ENCODE data around the gene TNFRSF11A. TPM values are rescaled to one million over a fixed set of nuclear protein-coding genes. Genes with fewer than 3 reads are reported as not detected.

TNFRSF11A gene
- total RNA-seq, 1 experiment from 2014 or later = 6.3 TPM

- intact Hi-C loops (cut with micrococcal nuclease; ENCODE audit: unreplicated experiment) = no loop called here
- no peak overlapping the region for H2AFZ ChIP-seq
- TF ChIP-seq EZH2 (IDR thresholded peaks at IDR 0.05; ENCODE audit: low read depth) (no peak), CTCF (conservative IDR thresholded peaks at IDR 0.05) (no peak)
- H3K4me3 ChIP-seq = no peak overlapping the region
- ChIA-PET POLR2A (ENCODE audit: unreplicated experiment) (no interaction called here), CTCF (no interaction called here)
- H4K20me1 ChIP-seq (ENCODE audit: insufficient read depth) = no peaks in the 10 kb centered on the region
- no peaks in the 10 kb centered on the region for H3K9me2 ChIP-seq (ENCODE audit: insufficient read depth)
- no TSS peak for BruUV-seq (replicated peaks)
- no peaks in the 10 kb centered on the region for H3K9me3 ChIP-seq (ENCODE audit: insufficient read depth, low read depth)
- H3F3A ChIP-seq (ENCODE audit: insufficient read depth, low read depth) = no peaks in the 10 kb centered on the region
- H3K27ac ChIP-seq = no peak overlapping the region
- no peaks in the 10 kb centered on the region for H3K79me2 ChIP-seq (ENCODE audit: low read depth)
- DNase-seq = no peak
- no peaks in the 10 kb centered on the region for H3K36me3 ChIP-seq (ENCODE audit: low read depth)
- no peaks in the 10 kb centered on the region for H3K27me3 ChIP-seq (ENCODE audit: insufficient read depth, low read depth)
- no peaks in the 10 kb centered on the region for H3K4me1 ChIP-seq (replicated peaks; ENCODE audit: insufficient read depth)
- no peak overlapping the region for H3K4me2 ChIP-seq
Observed at GRCh38 chr18:62369129-62369644, 44.1 kb downstream of the TNFRSF11A start.

DNA sequence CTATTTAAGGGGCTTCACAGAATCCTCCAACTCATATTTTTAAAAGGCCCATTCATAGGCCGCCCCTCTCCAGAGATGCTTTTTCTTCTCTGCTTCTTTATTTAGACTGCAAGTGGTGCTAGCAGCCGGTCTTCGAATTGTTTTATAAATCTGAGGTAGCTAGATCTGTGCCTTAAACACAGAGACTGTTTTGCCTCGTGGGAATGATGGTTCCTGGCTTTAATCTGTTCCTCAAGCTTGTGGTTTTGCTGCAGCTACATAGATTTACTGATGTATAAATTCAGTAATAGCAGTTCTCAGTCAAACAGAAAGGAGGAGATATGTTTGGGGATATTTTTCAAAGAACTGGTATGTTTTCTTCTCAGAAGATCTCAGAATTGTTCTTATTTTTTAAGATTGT lies 45.3 kb downstream of the TNFRSF11A start:
- no peak for DNase-seq
- H3K9me2 ChIP-seq (ENCODE audit: insufficient read depth) = no peaks in the 10 kb centered on the region
- H3K36me3 ChIP-seq (ENCODE audit: low read depth) = no peaks in the 10 kb centered on the region
- no peak overlapping the region for H3K4me3 ChIP-seq
- no peaks in the 10 kb centered on the region for H3K4me1 ChIP-seq (replicated peaks; ENCODE audit: insufficient read depth)
- intact Hi-C loops (cut with micrococcal nuclease; ENCODE audit: unreplicated experiment) = no loop called here
- no TSS peak for BruUV-seq (replicated peaks)
- H3K4me2 ChIP-seq = no peak overlapping the region
- ChIA-PET POLR2A (ENCODE audit: unreplicated experiment) (no interaction called here), CTCF (no interaction called here)
- H3F3A ChIP-seq (ENCODE audit: insufficient read depth, low read depth) = no peaks in the 10 kb centered on the region
- H2AFZ ChIP-seq = no peak overlapping the region
- H4K20me1 ChIP-seq (ENCODE audit: insufficient read depth) = no peaks in the 10 kb centered on the region
- H3K27ac ChIP-seq = no peak overlapping the region
- no peaks in the 10 kb centered on the region for H3K79me2 ChIP-seq (ENCODE audit: low read depth)
- TF ChIP-seq EZH2 (IDR thresholded peaks at IDR 0.05; ENCODE audit: low read depth) (no peak), CTCF (conservative IDR thresholded peaks at IDR 0.05) (no peak)
- H3K27me3 ChIP-seq (ENCODE audit: insufficient read depth, low read depth) = no peaks in the 10 kb centered on the region
- no peaks in the 10 kb centered on the region for H3K9me3 ChIP-seq (ENCODE audit: insufficient read depth, low read depth)

DNA sequence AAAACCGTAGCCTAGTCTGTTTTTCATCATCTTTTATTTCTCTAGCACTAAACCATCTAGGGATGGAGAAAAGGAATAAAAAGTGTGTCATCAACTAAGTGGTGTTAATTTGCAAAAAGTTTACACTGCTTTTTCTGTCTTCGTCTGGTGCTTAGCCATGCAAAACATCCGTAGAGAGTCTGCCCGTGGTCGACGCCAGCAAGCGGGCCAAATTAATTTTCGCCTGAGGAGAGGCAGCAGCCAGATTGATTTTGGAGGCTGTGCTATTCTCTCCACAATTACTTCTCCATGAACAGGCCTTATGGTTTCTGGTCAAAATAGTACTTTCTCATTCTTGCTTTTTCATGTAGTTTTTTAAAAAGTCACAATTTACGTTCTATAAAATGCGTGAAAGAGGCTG lies 46.3 kb downstream of the TNFRSF11A start:
- H3K27ac ChIP-seq = no peak overlapping the region
- BruUV-seq (replicated peaks) = no TSS peak
- no peak for DNase-seq
- no peaks in the 10 kb centered on the region for H3K79me2 ChIP-seq (ENCODE audit: low read depth)
- no peaks in the 10 kb centered on the region for H3F3A ChIP-seq (ENCODE audit: insufficient read depth, low read depth)
- intact Hi-C loops (cut with micrococcal nuclease; ENCODE audit: unreplicated experiment) = no loop called here
- no peak for TF ChIP-seq CTCF (conservative IDR thresholded peaks at IDR 0.05)
- no peak for TF ChIP-seq EZH2 (IDR thresholded peaks at IDR 0.05; ENCODE audit: low read depth)
- no peak overlapping the region for H2AFZ ChIP-seq
- POLR2A ChIA-PET (ENCODE audit: unreplicated experiment) = no interaction called here
- H3K27me3 ChIP-seq (ENCODE audit: insufficient read depth, low read depth) = no peaks in the 10 kb centered on the region
- no peak overlapping the region for H3K4me2 ChIP-seq
- CTCF ChIA-PET = no interaction called here
- no peaks in the 10 kb centered on the region for H4K20me1 ChIP-seq (ENCODE audit: insufficient read depth)
- H3K4me3 ChIP-seq = no peak overlapping the region
- no peaks in the 10 kb centered on the region for H3K9me3 ChIP-seq (ENCODE audit: insufficient read depth, low read depth)
- no peaks in the 10 kb centered on the region for H3K4me1 ChIP-seq (replicated peaks; ENCODE audit: insufficient read depth)
- H3K36me3 ChIP-seq (ENCODE audit: low read depth) = no peaks in the 10 kb centered on the region
- no peaks in the 10 kb centered on the region for H3K9me2 ChIP-seq (ENCODE audit: insufficient read depth)
